Endothelial cell of umbilical vein (primary cell): ENCODE data around the gene STAT2. TPM values are rescaled to one million over a fixed set of nuclear protein-coding genes. Genes with fewer than 3 reads are reported as not detected.

Source experiments
- BruUV-seq: library from RNA; stranded (reverse); fragments of 400-500 nt; replicated peaks from 2 replicates; lab custom pipeline; 2021; lab: Mats Ljungman, UMichigan
- CTCF ChIA-PET: fragments of 300-600, 350-600 bp; sonication (Branson Sonifier 250); formaldehyde crosslinking; loops from one replicate; lab custom pipeline; 2021; ENCODE audit warnings: antibody characterized with exemption, inconsistent platforms; lab: Charles Lee
- POLR2A ChIA-PET: fragments of 300-600, 350-600 bp; sonication (Branson Sonifier 250); formaldehyde crosslinking; loops from one replicate; lab custom pipeline; 2021; ENCODE audit warnings: antibody characterized with exemption, inconsistent platforms; lab: Charles Lee
- DNase-seq: peaks from one replicate; pipeline ENCODE4 v3.0.0-alpha.2; 2011; ENCODE audit warnings: low read depth, low spot score
- FAIRE-seq: peaks from 2 replicates; lab custom pipeline; 2011; peaks lifted over from hg19 to GRCh38; lab: Jason Lieb, UNC
- H2AFZ ChIP-seq: 2 replicates; pipeline ENCODE4 v1.6.0; 2012; ENCODE audit warnings: low read depth, low read length, control low read depth, inconsistent platforms
- H3K27ac ChIP-seq: 2 replicates; pipeline ENCODE4 v1.5.1; 2011; ENCODE audit warnings: low read depth, mild to moderate bottlenecking, control low read depth, low read length, moderate library complexity; ENCODE audit not compliant: insufficient read depth
- H3K27me3 ChIP-seq, 2 experiments: 2 replicates each; pipeline versions ENCODE4 v1.6.0 to v1.6.1; 2011; ENCODE audit warnings: low read length in 2 of 2, mixed read lengths in 1 of 2; ENCODE audit not compliant: control insufficient read depth in 2 of 2, insufficient read depth in 2 of 2
- H3K36me3 ChIP-seq, 2 experiments: 2 replicates in 1 of 2; 3 replicates in 1 of 2; pipeline ENCODE4 v1.5.1; 2011; ENCODE audit warnings: low read length in 2 of 2, mild to moderate bottlenecking in 1 of 2, moderate library complexity in 1 of 2; ENCODE audit not compliant: control insufficient read depth in 2 of 2, insufficient read depth in 2 of 2; ENCODE audit errors: extremely low read depth in 1 of 2
- H3K4me1 ChIP-seq: 3 replicates; pipeline ENCODE4 v1.5.1; 2011; ENCODE audit warnings: mild to moderate bottlenecking, low read length; ENCODE audit not compliant: control insufficient read depth, insufficient read depth; ENCODE audit errors: extremely low read depth
- H3K4me2 ChIP-seq: 2 replicates; pipeline ENCODE4 v1.6.1; 2011; ENCODE audit warnings: low read length, control low read depth, mixed read lengths; ENCODE audit not compliant: insufficient read depth
- H3K4me3 ChIP-seq, 3 experiments: fragments of 200-600 bp in 1 of 3; sonication (generic), shearing (Covaris generic) in 1 of 3; replicated peaks in 1 of 3; 2 replicates each; pipeline ENCODE4 v1.5.1; 2011 to 2016; ENCODE audit warnings: control low read depth in 3 of 3, low read length in 3 of 3, mild to moderate bottlenecking in 2 of 3, inconsistent platforms in 1 of 3, low read depth in 1 of 3, moderate library complexity in 1 of 3; ENCODE audit not compliant: insufficient read depth in 1 of 3
- H3K79me2 ChIP-seq: 2 replicates; pipeline ENCODE4 v1.6.0; 2012; ENCODE audit warnings: low read length, inconsistent platforms; ENCODE audit not compliant: control insufficient read depth, insufficient read depth
- H3K9ac ChIP-seq: replicated peaks from 2 replicates; pipeline ENCODE3; 2011; ENCODE audit warnings: low read length, control low read depth; ENCODE audit not compliant: insufficient read depth; ENCODE audit errors: extremely low read depth
- H3K9me1 ChIP-seq: replicated peaks from 3 replicates; pipeline ENCODE4 v1.6.0; 2011; ENCODE audit warnings: mild to moderate bottlenecking, low read length; ENCODE audit not compliant: control insufficient read depth, insufficient read depth; ENCODE audit errors: extremely low read depth
- H3K9me3 ChIP-seq: replicated peaks from 2 replicates; pipeline ENCODE4 v1.5.1; 2012; ENCODE audit warnings: low read length, inconsistent platforms; ENCODE audit not compliant: control insufficient read depth, insufficient read depth
- H4K20me1 ChIP-seq: replicated peaks from 2 replicates; pipeline ENCODE3; 2011; ENCODE audit warnings: mild to moderate bottlenecking, low read length; ENCODE audit not compliant: control insufficient read depth, insufficient read depth; ENCODE audit errors: extremely low read depth
- CTCF ChIP-seq, 2 donors: IDR thresholded peaks; 1 replicate in 1 of 2; 2 replicates in 1 of 2; pipeline ENCODE4 v1.5.1; 2011; ENCODE audit warnings: low read length in 2 of 2, mild to moderate bottlenecking in 2 of 2, moderate library complexity in 2 of 2, control low read depth in 1 of 2, inconsistent platforms in 1 of 2, low read depth in 1 of 2; ENCODE audit not compliant: insufficient read depth in 1 of 2; ENCODE audit errors: extremely low read depth in 1 of 2
- MAX ChIP-seq: IDR thresholded peaks from 2 replicates; pipeline ENCODE4 v1.6.1; 2011; ENCODE audit not compliant: insufficient read depth, insufficient read length
- MYC ChIP-seq: IDR thresholded peaks from one replicate; pipeline ENCODE4 v1.6.1; 2011; ENCODE audit warnings: mild to moderate bottlenecking, low read depth, low read length
- POLR2A ChIP-seq: IDR thresholded peaks from 2 replicates; pipeline ENCODE4 v1.6.1; 2012; ENCODE audit warnings: low read depth, mild to moderate bottlenecking, control low read depth, low read length
- POLR2AphosphoS5 ChIP-seq: IDR thresholded peaks from 2 replicates; pipeline ENCODE4 v1.6.1; 2012; ENCODE audit warnings: low read depth, mild to moderate bottlenecking, control low read depth, low read length, moderate library complexity; ENCODE audit not compliant: insufficient read depth
- dilution Hi-C: fragments of 300-500 bp; cut with MboI; formaldehyde crosslinking; loops from one replicate; pipeline ENCODE4 v1.15.0; 2019; ENCODE audit warnings: low sequenced_read_pairs; ENCODE audit not compliant: extremely low pct_ligation_motif_present
- intact Hi-C: fragments of 100-400 bp; cut with micrococcal nuclease; formaldehyde crosslinking; loops from one replicate; pipeline ENCODE4 v1.10.0; 2022
- polyA plus RNA-seq, 4 experiments: library from polyadenylated mRNA; depleted of rRNA in 3 of 4; stranded (reverse) in 3 of 4; unstranded in 1 of 4; fragments of >200 nt; gene quantifications; 2 replicates each; pipeline versions ENCODE4 v1.2.1 to v1.2.3, GENCODE V29; 2011 to 2012; ENCODE audit warnings: missing spikeins in 1 of 4
- total RNA-seq: library from RNA; stranded (reverse); gene quantifications from 2 replicates; pipeline ENCODE4 v1.2.3, GENCODE V29; 2021

STAT2 gene
- total and polyA plus RNA-seq, 2 donors (not counting 3 experiments of a cell fraction or from before 2014, with no cell fraction given), result 62.8 to 66.5 TPM

- Histone ChIP-seq H3K4me3 (peak overlapping the region; percentile 54 to 92 (median 74)), H4K20me1 (no peaks in the 10 kb centered on the region), H3K4me2 (peak overlapping the region; percentile 98), H2AFZ (no peak overlapping the region), H3K36me3 (peaks cover 7 to 20% of the 10 kb centered on the region in 2 experiments), H3K27ac (no peak overlapping the region), H3K27me3 (no peaks in the 10 kb centered on the region), H3K4me1 (peaks cover 14% of the 10 kb centered on the region), H3K9me1 (no peaks in the 10 kb centered on the region), H3K9ac (peak overlapping the region; percentile 84), H3K9me3 (no peaks in the 10 kb centered on the region), H3K79me2 (peaks cover 10% of the 10 kb centered on the region)
- FAIRE-seq (peak; percentile 67), DNase-seq (no peak)
- CTCF ChIA-PET, result interaction anchor here (0.7 to 2.9 kb wide), 16 partner anchors 11 to 153 kb away, joined by 3 to 38 read pairs (median 4); partner anchors contain the start of genes CNPY2 and PAN2
- no TSS peak for BruUV-seq
- TF ChIP-seq MYC (no peak), POLR2A (no peak), CTCF (IDR thresholded peaks at IDR 0.05; ENCODE audit: extremely low read depth in 1 of 2, insufficient read depth in 1 of 2, low read depth in 1 of 2, low read length in 2 of 2) (no peak), MAX (no peak), POLR2AphosphoS5 (no peak)
- dilution Hi-C loops, result no loop called here
- POLR2A ChIA-PET, result interaction anchor here (1.2 to 1.7 kb wide), 2 partner anchors 16 to 43 kb away, joined by 8 read pairs; partner anchors contain the start of gene CNPY2
- intact Hi-C loops, result no loop called here
Measured at GRCh38 chr12:56358836-56359532, 923 bp downstream of the STAT2 start.
